ENCODE measurements around the gene AP5B1.
"Not testable (repeated sequence)": the region's sequence is repeated elsewhere in the genome, so short reads cannot be mapped to it uniquely, and the experiment has no call there.

The AP5B1 gene

GRCh38 chr11:65771589-65772112 lies 9.1 kb downstream of the AP5B1 start:
- no peak for DNase-seq (ENCODE audit: low read depth in 1 of 2, low spot score in 1 of 2)

- DNase-seq (ENCODE audit: low read depth in 1 of 2, low spot score in 1 of 2) = no peak
These were observed 9.7 kb downstream of the AP5B1 start for GRCh38 chr11:65770951-65771567.

GRCh38 chr11:65767806-65768205 lies 13.0 kb downstream of the AP5B1 start:
- DNase-seq (ENCODE audit: low read depth in 1 of 2, low spot score in 1 of 2) = not testable (repeated sequence)

GRCh38 chr11:65767406-65767805 lies 13.4 kb downstream of the AP5B1 start:
- no peak for DNase-seq (ENCODE audit: low read depth in 1 of 2, low spot score in 1 of 2)

- no peak for DNase-seq (ENCODE audit: low read depth in 1 of 2, low spot score in 1 of 2)
These were observed 14.2 kb downstream of the AP5B1 start for GRCh38 chr11:65766535-65766934.

GRCh38 chr11:65764434-65764833 lies 16.3 kb downstream of the AP5B1 start:
- no peak for DNase-seq (ENCODE audit: low read depth in 1 of 2, low spot score in 1 of 2)

- not testable (repeated sequence) for DNase-seq (ENCODE audit: low read depth in 1 of 2, low spot score in 1 of 2)
These were observed 18.0 kb downstream of the AP5B1 start for GRCh38 chr11:65762816-65763215.

- not testable (repeated sequence) for DNase-seq (ENCODE audit: low read depth in 1 of 2, low spot score in 1 of 2)
These were observed 18.6 kb downstream of the AP5B1 start for GRCh38 chr11:65762169-65762568.

GRCh38 chr11:65745049-65745448 lies 35.7 kb downstream of the AP5B1 start:
- no peak for DNase-seq (ENCODE audit: low read depth in 1 of 2, low spot score in 1 of 2)

GRCh38 chr11:65744699-65745042 lies 36.1 kb downstream of the AP5B1 start:
- DNase-seq (ENCODE audit: low read depth in 1 of 2, low spot score in 1 of 2) = no peak

- DNase-seq (ENCODE audit: low read depth in 1 of 2, low spot score in 1 of 2) = no peak
These were observed 36.6 kb downstream of the AP5B1 start for GRCh38 chr11:65744026-65744698.

- DNase-seq (ENCODE audit: low read depth in 1 of 2, low spot score in 1 of 2) = no peak
These were observed 37.1 kb downstream of the AP5B1 start for GRCh38 chr11:65743681-65744025.

- no peak for DNase-seq (ENCODE audit: low read depth in 1 of 2, low spot score in 1 of 2)
These were observed 38.4 kb downstream of the AP5B1 start for GRCh38 chr11:65742353-65742752.

GRCh38 chr11:65741185-65741584 lies 39.6 kb downstream of the AP5B1 start:
- no peak for DNase-seq (ENCODE audit: low read depth in 1 of 2, low spot score in 1 of 2)

- no peak for DNase-seq (ENCODE audit: low read depth in 1 of 2, low spot score in 1 of 2)
These were observed 41.8 kb downstream of the AP5B1 start for GRCh38 chr11:65739022-65739421.

GRCh38 chr11:65736810-65737209 lies 44.0 kb downstream of the AP5B1 start:
- DNase-seq (ENCODE audit: low read depth in 1 of 2, low spot score in 1 of 2) = no peak

GRCh38 chr11:65735111-65735510 lies 45.7 kb downstream of the AP5B1 start:
- not testable (repeated sequence) for DNase-seq (ENCODE audit: low read depth in 1 of 2, low spot score in 1 of 2)

- DNase-seq (ENCODE audit: low read depth in 1 of 2, low spot score in 1 of 2) = no peak
These were observed 50.3 kb downstream of the AP5B1 start for GRCh38 chr11:65730461-65730860.

GRCh38 chr11:65727865-65728264 lies 52.9 kb downstream of the AP5B1 start:
- no peak for DNase-seq (ENCODE audit: low read depth in 1 of 2, low spot score in 1 of 2)

GRCh38 chr11:65726660-65727059 lies 54.1 kb downstream of the AP5B1 start:
- DNase-seq (ENCODE audit: low read depth in 1 of 2, low spot score in 1 of 2) = no peak

Measured in activated CD4-positive, alpha-beta T cell treated with anti-CD3 and anti-CD28 coated beads, Interleukin-2, amount 50 U/mL, for 24 hours (primary cell).